GM19328 (cell line): ENCODE measurements around the gene MYO1D.
"Not testable (repeated sequence)": the region's sequence is repeated elsewhere in the genome, so short reads cannot be mapped to it uniquely, and the experiment has no call there.

ENCODE experiments used
- ATAC-seq: cut with Tn5 transposase; IDR thresholded peaks from one replicate; pipeline ENCODE4 v1.9.1; 2021; ENCODE audit warnings: mild to moderate bottlenecking, moderate library complexity; ENCODE audit not compliant: unreplicated experiment

Gene MYO1D

GRCh38 chr17:32821987-32822934 lies 54.7 kb downstream of the MYO1D start:
- ATAC-seq, result not testable (repeated sequence)

GRCh38 chr17:32820440-32820839 lies 56.5 kb downstream of the MYO1D start:
- no peak for ATAC-seq

GRCh38 chr17:32819787-32820186 lies 57.1 kb downstream of the MYO1D start:
- no peak for ATAC-seq

- no peak for ATAC-seq
Observed at GRCh38 chr17:32819035-32819434, 57.9 kb downstream of the MYO1D start.

- no peak for ATAC-seq
Observed at GRCh38 chr17:32815460-32815859, 61.5 kb downstream of the MYO1D start.

- ATAC-seq, result no peak
Observed at GRCh38 chr17:32814836-32815235, 62.1 kb downstream of the MYO1D start.

GRCh38 chr17:32813021-32813420 lies 63.9 kb downstream of the MYO1D start:
- ATAC-seq, result no peak

GRCh38 chr17:32810690-32811089 lies 66.2 kb downstream of the MYO1D start:
- no peak for ATAC-seq

GRCh38 chr17:32807577-32807976 lies 69.3 kb downstream of the MYO1D start:
- no peak for ATAC-seq

- ATAC-seq, result no peak
Observed at GRCh38 chr17:32806646-32807045, 70.3 kb downstream of the MYO1D start.

- ATAC-seq, result no peak
Observed at GRCh38 chr17:32805029-32805976, 71.6 kb downstream of the MYO1D start.

GRCh38 chr17:32803544-32803943 lies 73.4 kb downstream of the MYO1D start:
- ATAC-seq, result no peak

- ATAC-seq, result no peak
Observed at GRCh38 chr17:32802306-32802705, 74.6 kb downstream of the MYO1D start.

- ATAC-seq, result no peak
Observed at GRCh38 chr17:32801641-32802040, 75.3 kb downstream of the MYO1D start.

GRCh38 chr17:32801193-32801592 lies 75.7 kb downstream of the MYO1D start:
- ATAC-seq, result no peak

- no peak for ATAC-seq
Observed at GRCh38 chr17:32798938-32799337, 78.0 kb downstream of the MYO1D start.

GRCh38 chr17:32795339-32795979 lies 81.5 kb downstream of the MYO1D start:
- no peak for ATAC-seq

GRCh38 chr17:32794533-32795246 lies 82.2 kb downstream of the MYO1D start:
- ATAC-seq, result no peak

GRCh38 chr17:32793841-32794240 lies 83.1 kb downstream of the MYO1D start:
- no peak for ATAC-seq

- ATAC-seq, result no peak
Observed at GRCh38 chr17:32792207-32792606, 84.7 kb downstream of the MYO1D start.
